IPS-11a (cell line): ENCODE measurements around the gene NDUFS7.
A peak's percentile ranks its signal among the peaks of the same experiment; 100 is the strongest.

Experiments
- H3K4me3 ChIP-seq: one replicate; pipeline ENCODE4 v1.5.1; 2013; ENCODE audit warnings: low read depth, low read length, control low read depth

NDUFS7 gene

DNA sequence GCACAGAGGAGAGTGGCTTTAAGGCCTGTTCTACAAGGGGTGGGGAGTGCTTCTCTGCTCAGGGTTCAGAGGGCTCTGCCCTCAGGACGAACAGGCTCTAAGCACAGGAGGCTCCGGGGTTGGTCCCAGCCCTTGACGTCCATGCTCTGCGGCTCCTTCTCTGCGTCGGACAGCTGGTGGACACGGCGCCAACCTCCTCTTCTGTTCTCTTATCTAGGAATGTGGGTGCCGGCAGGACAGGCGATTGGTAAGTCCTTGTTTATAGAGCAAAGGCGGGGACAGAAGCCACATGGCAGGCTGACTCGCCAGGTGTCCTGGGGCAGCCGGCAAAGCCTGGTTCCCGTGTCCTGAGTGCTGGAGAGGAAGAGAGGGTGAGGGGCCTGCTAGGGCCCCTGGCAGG is 46.0 kb downstream of the NDUFS7 start:
- no peak overlapping the region for H3K4me3 ChIP-seq

DNA sequence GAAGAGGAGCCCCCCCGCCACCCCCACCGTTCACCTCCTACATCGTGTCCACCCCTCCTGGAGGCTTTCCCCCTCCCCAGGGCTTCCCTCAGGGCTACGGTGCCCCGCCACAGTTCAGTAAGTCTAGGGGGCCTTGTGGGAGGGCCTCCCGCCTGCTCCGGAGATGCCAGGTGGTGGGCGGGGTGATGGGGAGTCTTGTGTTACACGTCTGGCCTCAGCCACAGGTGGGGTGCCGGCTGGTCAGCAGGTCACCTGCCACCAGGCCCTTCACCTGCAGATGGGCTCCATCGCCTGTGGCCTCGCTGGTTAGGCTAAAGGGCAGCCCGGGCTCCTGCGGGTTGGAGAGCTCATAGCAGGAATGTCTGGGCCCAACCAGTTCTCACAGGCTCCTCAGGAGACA is 46.5 kb downstream of the NDUFS7 start:
- H3K4me3 ChIP-seq: no peak overlapping the region

DNA sequence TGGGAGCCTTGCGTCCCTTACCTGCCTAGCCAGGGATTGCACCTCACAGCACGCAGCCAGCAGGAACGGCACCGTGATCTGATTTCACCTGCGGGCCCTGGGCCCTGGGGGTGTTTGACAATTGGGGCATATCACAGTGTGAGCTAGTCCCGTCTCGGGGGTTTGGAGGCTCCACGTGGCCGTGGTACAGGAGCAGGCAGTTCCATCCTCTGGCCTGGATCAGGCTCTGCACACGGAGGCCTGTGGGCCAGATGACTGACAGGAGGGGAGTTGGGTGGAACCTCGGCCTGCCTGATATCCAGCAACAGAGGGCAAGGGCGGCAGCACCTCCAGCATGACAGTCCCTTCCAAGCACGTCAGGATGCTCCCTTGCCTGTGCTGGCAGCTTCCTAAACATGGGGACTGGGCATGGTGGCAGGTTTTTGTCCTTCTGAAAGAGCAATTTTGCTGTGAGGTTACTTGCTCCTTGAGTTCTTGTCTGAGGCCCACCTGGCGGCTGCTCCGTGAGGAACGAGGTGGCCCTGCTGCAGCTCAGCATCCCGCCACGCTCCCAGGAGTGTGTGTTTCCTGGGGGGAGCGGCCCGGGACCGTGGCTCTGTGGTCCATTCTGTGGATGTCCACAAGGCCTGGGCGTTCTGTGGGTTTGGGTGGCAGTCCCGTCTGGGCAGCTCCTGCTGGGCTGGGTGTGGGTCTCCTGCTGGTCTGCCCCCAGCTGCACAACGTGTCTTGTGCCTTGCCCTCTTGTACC is 48.2 kb downstream of the NDUFS7 start:
- H3K4me3 ChIP-seq: no peak overlapping the region

DNA sequence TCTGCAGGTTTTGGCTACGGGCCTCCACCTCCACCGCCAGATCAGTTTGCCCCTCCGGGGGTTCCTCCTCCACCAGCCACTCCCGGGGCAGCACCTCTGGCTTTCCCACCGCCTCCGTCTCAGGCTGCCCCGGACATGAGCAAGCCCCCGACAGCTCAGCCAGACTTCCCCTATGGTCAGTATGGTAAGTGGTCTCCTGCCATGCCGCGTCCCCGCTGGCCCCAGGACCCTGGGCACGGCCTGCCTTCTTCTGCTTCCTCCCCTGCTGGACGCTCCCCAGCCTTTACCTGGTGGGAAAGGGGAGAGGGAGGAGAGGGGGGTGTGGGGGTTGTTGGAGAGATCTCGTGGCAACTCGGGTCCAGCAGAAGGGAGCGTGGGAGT is 48.8 kb downstream of the NDUFS7 start:
- H3K4me3 ChIP-seq: no peak overlapping the region

DNA sequence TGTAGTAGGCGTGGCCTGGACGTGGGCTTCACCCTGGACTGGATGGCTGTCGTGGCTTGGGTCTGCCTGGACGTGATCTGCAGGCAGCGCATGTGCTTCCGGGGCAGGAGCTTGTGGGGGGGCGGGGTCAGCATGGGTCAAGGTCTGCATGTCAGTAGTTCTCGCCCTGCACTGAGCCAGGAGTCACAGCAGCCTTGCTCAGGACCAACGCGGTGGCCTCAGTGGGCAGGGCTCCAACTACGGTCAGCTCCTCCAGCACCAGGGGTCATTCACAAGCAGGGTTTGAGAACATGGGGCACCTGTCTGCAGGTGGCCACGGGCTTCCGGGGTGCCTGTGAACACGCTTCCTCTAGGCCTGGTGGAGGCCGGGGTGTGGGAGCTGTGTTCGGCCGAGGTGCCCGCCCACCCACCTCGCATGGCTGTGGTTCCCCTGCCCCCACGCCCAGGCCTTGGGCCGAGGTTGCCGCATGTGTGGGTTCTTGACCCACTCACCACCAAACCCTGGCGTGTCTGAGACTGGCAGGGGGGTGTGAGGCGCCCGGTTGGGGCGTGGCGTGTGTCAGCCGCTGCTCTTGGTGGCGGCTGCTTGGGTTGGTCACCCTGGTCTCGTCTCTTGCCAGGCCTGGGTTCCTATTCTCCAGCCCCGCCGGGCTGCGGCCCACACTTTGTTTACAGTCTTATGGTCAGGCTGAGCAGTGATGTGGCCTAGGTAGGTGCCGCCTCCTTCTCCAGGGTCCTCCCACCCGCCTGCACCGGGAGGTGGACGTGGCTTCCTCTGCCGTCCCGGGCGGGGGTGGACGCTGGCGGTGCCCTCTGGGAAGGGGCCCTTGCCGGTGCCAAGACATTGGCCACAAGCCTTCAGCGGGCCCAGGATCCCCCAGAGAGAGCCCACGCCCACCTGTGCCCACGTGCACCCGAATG is 49.7 kb downstream of the NDUFS7 start:
- no peak overlapping the region for H3K4me3 ChIP-seq

DNA sequence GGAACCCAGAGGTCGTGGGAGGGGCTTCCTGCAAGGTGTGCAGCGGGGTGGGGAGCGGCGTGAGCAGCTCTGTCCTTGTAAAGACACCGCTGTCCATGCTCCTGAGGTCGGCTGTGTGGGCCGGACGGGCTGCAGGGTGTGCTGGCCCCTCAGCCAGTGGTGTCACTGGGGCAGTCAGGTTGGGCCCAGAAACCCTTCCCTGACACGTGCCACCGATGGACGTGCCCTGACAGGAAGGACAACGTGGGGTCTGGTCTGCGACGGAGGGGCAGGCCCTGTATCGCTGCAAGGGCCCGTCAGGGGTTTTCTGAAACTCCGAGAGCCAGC is 50.3 kb downstream of the NDUFS7 start:
- no peak overlapping the region for H3K4me3 ChIP-seq

DNA sequence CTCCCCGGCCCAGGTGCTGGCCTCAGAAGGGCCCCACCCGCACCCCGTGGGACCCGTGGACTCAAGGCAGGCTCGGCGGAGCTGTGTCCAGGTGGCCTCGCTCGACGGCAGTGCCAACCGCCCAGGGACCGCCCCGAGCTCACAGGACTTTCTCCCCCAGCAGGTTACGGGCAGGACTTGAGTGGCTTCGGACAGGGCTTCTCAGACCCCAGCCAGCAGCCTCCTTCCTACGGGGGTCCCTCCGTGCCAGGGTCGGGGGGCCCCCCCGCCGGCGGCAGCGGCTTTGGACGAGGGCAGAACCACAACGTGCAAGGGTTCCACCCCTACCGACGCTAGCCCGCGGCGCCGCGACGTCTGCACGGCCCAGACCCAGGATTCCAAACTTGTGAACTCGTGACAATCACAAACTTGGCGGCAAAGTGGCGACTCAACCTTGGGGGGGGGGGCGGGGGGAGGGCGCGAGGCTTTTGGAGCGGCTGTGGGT is 50.9 kb downstream of the NDUFS7 start:
- no peak overlapping the region for H3K4me3 ChIP-seq

DNA sequence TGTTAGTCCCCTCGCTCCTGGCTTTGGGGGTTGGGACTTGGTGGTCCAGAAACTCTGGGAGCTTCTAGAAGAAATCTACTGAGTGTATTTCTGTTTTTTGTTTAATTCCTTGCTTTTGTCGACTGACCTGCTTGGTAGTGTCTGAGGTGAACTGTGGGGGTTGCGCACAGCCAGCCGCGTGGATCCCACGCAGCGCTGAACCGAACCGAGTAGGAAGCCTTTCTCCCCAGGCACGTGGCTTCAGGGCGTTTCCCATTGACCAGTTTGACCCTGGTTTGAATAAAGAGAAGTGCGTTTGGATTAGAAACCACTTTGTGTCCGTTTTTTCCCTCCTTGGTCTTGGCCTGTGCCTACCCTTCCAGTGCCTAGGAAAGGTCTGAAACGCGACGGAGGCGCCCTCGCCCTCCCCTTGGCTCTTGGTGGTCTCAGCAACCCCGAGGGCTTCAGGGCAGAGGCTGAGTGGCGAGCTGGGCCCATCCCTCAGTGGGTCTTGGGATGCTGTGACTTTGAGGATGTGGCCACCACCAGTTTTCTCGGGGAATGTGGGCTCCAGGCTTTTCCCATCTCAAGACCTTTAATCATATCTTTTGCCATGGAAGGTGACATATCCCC is 51.8 kb downstream of the NDUFS7 start:
- H3K4me3 ChIP-seq: no peak overlapping the region

DNA sequence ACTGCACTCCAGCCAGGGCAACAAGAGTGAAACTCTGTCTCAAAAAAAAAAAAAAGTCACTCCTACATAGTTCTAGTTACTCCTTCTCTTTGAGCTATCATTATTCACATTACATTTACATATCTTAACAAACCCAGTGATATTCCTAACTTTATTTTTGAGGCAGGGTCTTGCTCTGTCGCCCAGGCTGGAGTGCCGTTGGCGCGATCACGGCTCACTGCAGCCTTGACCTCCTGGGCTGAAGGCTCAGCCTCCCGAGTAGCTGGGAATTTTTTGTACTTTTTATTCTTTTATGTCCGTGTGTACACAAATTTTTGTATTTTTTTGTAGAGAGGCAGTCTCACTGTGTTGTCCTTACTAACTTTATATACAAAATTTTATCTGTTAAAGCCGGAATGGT is 53.9 kb downstream of the NDUFS7 start:
- no peak overlapping the region for H3K4me3 ChIP-seq

DNA sequence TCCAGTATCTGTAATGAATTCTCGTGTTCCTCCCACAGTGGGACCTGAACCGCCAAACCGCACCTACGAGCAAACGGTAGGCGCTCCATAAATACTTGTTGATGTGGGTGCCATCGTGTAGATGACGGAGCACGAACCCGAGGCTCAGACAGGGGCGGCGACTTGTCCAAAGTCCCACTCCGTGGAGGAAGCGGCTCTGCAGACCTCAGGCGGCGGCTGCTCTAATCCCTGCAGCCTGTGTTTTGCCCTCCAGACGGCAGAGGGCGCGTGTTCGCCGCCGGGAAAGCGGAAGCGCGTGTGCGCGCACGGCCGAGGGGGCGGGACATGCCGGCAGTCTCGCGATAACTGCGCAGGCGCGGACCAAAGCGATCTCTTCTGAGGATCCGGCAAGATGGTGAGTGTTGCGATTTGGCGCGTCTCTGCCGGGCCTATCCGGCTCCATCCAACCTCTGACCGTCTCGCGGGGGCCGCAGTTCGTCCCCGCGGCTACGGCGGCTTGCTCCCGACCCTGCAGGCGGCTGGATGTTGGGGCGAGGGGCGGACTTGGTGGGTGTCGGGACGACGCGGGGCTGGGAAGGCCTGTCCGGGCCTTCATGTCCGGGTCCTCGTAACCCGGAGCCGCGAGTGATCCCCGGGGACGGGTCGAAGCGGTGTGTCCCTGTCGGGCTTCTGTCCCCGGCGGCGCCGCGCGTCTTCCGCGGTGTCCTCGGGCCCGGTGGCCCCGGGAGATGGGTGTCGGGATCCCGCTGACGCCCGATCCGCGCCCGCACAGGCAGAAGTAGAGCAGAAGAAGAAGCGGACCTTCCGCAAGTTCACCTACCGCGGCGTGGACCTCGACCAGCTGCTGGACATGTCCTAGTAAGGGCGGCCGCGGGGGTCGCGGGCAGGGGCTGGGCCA is 54.6 kb downstream of the NDUFS7 start, which contains the start of gene RPS15:
Gene RPS15 (plus strand): TSS at position 362 of the 898 bp plus-strand sequence. CDS start 30 bp downstream, at position 392.
- peak within 1 kb of the TSS; percentile 86 for H3K4me3 ChIP-seq

DNA sequence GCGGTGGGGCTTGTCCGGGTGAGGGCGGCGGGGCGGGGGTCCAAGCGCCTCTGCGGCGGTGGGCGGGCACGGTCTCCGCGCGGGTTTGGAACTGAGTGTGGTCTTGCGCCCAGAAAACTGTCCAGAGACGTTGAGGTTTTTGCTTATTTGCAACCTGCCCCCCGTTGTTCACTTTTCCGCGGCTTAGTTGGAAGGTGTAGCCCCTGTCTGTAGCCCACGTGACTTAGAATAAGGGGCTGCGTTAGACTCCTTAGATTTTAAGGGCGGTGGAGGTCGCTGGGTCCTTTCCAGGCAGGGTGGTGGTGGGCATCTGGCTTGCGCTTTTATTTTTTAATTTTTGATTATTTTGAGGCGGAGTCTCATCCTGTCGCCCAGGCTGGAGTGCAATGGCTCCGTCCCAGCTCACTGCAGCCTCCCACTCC is 55.2 kb downstream of the NDUFS7 start:
- peak overlapping the region; percentile 86 for H3K4me3 ChIP-seq

DNA sequence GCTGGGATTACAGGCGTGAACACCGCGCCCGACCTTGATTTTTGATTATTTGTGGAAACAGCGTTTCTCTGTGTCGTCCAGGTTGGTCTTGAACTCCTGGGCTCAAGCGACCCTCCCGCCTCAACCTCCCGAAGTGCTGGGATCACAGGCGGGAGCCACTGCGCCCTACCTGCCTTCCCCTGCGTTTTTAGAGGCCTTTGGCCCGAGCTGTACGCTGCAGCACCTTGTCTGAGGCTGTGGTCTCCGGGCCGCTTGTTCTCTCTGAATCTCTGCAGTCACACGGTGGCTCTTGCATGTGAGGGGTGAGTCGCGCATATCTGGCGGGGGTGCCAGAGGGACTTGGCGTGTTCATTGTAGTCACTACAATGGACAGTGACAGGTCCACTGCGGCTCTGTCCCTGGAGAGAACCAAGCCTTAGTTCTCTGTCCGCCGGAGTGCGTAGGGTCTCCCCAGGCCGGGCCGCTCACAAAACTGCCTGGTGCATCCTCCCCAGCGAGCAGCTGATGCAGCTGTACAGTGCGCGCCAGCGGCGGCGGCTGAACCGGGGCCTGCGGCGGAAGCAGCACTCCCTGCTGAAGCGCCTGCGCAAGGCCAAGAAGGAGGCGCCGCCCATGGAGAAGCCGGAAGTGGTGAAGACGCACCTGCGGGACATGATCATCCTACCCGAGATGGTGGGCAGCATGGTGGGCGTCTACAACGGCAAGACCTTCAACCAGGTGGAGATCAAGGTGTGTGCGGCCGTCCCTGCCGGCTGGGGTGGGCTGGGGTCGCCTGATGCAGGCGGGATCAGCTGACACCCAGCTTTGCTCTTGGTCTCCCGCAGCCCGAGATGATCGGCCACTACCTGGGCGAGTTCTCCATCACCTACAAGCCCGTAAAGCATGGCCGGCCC is 56.1 kb downstream of the NDUFS7 start:
- H3K4me3 ChIP-seq: peak overlapping the region; percentile 86

DNA sequence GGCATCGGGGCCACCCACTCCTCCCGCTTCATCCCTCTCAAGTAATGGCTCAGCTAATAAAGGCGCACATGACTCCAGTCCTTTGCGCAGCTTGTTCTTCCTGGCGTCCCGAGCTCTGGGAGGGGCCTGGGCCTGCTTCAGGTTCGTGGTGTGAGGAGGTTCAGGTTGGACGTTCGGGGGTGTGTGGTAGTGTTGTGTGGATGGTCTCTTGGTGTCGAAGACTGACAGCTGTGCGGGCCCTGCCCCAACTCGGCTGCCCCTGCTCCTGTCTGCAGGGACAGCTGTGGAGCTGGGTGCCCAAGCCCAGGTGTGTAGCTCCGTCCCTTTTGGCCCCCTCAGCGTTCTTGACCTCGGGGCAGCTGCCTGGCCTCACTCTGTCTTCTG is 56.7 kb downstream of the NDUFS7 start:
- H3K4me3 ChIP-seq: no peak overlapping the region

DNA sequence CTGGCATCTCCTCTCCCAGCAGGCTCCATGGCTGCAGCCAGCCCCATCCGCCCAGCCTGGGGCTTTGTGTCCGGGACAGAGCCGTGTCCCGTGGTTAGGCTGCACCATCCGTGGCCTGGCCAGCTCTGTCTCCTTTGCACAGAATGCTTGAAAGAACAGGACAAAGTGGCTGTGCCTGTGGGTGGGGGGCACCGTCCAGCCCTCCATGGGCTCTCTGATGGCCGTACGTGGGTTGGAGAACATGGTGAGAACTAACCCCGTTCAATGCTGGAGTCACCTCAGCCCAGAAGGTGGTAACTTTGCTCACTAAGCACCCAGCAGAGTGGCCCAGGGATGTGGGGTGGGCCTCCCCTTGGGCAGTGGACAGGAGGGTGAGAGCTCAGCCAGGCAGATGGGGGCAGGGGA is 57.3 kb downstream of the NDUFS7 start:
- H3K4me3 ChIP-seq: no peak overlapping the region

DNA sequence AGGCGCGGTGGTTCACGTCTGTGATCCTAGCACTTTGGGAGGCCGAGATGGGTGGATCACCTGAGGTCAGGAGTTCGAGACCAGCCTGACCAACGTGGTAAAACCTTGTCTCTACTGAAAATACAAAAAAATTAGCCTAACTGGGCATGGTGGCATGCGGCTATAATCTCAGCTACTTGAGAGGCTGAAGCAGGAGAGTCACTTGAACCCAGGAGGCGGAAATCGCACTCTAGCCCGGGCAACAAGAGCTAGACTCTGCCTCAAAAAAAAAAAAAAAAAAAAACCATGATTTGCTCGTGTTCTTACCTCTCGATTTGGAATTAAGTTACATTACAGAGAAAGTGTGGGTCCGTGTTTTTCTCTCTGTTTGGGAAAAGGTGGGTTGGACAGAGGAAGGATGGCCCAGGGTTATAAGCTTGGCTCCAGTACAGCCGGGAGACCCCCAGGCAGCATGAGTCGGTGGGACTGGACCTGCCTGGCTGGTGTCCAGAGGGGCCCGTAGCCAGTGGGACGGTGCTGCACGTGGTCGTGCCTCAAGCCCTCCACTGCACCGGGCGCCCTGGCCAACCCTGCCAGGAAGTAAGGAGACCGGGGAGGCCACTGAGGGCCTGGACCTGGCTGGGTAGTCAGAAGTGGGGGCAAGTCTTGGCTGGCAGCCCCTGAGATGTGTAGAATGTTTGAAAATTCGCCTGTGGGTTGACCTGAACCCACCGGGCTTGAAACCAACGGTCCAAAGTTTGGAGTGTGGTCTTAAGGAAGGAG is 58.2 kb downstream of the NDUFS7 start:
- no peak overlapping the region for H3K4me3 ChIP-seq
